OCI-M1 (cell line): ENCODE measurements around the gene PLP2.
"Not testable (repeated sequence)": the region's sequence is repeated elsewhere in the genome, so short reads cannot be mapped to it uniquely, and the experiment has no call there.

Experiments
- DNase-seq: peaks from one replicate; lab custom pipeline; 2025; lab: John Stamatoyannopoulos, UW

The PLP2 gene, protein sequence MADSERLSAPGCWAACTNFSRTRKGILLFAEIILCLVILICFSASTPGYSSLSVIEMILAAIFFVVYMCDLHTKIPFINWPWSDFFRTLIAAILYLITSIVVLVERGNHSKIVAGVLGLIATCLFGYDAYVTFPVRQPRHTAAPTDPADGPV

DNA sequence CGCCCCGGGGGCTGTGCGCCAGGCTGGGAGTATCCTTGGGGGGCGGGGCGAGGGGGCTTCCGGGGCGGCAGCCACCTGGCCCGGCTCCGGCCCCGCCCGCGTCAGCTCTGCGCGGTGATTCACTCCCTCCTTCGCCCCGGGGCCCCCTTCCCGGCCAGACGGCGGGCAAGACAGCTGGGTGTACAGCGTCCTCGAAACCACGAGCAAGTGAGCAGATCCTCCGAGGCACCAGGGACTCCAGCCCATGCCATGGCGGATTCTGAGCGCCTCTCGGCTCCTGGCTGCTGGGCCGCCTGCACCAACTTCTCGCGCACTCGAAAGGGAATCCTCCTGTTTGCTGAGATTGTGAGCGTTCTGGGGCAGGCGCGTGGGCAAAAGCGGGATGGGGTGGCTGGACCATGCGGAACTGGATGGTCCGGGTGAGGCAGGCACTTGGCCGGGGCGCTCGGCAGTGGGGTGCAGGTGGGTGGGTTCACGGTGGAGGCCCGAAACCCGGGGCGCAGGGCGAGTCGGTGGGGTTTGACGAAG, at the start of gene PLP2:
PLP2 (plus strand) TSS at position 147 of the 528 bp plus-strand sequence; CDS start at position 250, 103 bp downstream.
- DNase-seq, result no peak

DNA sequence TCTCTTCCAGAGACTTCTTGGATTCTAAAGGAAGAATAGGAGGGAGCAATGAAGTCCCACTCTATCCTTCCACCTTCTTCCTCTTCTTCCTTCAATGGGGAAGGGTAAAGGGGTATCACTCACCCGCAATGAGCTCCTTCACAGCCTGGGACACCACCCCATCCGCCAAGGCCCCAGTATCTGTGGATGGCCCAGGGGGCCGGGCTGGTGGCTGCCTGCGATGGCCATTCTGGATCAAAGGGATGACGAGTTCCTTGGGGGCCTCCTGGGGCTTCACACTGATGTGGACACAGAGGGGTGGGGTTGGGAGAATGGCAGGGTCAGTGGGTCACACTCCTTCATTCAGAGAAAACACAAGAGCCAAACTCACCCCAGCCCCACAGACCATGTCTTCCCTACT, 49.2 kb upstream of the PLP2 start:
- DNase-seq, result no peak

DNA sequence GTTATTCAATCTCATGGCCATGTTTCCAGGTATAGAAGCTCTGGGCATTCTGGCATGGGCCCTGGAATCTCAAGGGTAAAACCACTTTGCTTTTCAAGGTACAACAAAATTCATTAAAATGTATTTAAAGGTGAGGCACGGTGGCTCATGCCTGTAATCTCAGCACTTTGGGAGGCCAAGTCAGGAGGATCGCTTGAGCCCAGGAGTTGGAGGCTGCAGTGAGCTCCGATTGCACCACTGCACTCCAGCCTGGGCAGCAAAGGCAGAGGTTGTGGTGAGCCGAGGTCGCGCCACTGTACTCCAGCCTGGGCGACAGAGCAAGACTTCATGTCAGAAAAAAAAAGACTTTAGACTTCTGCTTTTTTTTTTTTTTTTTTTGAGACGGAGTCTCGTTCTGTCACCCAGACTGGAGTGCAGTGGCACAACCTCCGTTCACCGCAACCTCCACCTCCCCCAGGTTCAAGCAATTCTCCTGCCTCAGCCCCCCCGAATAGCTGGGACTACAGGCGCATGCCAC, 43.9 kb upstream of the PLP2 start:
- not testable (repeated sequence) for DNase-seq

DNA sequence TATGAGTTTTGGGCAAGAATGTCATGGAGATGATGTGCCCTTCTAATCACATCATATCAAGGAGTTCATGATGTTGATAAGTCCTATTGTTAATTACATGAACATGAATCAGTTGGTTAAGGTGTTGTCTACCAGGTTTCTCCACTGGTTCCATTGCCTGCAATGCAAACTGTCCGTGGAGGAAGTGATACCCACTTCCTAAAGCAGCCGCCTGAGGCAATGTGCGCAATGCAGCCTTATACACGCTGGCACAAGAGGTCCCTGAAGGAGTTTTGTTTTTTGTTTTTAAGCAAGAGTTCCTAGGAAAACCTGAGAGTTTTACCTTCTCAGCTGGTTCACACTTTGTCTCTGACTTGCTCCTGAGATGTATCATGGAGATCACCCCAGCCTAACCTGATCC, 42.3 kb upstream of the PLP2 start:
- no peak for DNase-seq

DNA sequence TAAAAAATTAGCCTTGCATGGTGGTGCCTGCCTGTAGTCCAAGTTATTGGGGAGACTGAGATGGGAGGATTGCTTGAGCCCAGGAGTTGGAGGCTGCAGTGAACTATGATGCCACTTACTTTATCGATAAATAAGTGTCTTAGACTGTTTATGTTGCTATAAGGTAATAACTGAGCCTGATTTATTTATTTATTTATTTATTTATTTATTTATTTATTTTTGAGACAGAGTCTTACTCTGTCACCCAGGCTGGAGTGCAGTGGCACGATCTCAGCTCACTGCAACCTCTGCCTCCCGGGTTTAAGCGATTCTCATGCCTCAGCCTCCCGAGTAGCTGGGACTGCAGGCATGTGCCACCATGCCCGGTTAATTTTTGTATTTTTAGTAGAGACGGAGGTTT, 39.4 kb upstream of the PLP2 start:
- not testable (repeated sequence) for DNase-seq

DNA sequence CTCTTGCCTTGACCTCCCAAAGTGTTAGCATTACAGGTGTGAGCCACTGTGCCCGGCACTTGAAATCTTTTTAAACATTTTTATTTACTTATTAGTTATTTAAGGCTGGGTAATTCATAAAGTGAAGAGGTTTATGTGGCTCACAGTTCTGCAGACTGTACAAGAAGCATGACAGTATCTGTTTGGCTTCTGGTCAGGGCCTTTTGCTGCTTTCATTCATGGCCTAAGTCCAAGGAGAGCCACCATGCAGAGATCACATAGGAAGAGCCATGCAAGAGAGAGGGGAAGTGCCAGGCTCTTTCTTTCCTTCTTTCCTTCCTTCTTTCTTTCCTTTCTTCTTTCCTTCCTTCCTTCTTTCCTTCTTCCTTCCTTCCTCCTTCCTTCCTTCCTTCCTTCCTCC, 37.9 kb upstream of the PLP2 start:
- DNase-seq, result no peak

DNA sequence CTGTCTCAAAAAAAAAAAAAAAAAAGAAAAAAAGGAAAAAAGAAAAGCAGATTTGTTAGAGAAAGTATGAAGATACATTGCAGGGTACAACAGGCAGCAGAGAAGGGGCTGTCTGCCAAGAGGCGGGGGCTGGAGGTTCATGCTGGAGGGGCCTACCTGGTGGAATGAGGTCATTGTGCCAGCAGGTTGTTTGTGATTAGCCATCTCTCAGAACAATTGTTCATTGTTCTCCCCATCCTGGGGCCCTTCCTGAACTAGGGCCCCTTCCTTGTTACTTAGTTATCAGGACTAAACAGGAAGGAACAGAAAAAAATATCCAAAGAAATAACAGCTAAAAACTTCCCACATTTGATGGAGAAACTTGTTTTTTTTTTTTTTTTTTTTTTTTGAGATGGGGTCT, 34.2 kb upstream of the PLP2 start:
- DNase-seq, result no peak

DNA sequence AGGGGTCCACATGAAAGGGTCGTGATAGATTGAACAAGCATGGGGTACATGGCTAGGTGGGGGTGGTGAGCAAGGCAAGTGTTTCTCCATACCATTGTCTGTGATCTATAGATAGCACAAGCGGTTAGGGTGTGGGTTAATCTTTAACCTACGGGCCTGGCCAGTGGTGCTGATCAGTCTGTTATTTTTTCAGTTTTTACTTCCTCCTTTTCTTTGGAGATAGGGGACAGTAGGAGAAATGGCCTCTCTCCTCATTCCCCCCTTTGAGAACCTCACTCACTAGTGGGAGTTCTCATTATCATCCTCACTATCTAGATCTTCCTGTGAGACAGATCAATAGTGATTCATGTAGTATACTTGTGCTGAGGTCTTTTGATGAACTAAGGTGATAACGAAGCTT, 32.0 kb upstream of the PLP2 start:
- DNase-seq, result peak; percentile 65

DNA sequence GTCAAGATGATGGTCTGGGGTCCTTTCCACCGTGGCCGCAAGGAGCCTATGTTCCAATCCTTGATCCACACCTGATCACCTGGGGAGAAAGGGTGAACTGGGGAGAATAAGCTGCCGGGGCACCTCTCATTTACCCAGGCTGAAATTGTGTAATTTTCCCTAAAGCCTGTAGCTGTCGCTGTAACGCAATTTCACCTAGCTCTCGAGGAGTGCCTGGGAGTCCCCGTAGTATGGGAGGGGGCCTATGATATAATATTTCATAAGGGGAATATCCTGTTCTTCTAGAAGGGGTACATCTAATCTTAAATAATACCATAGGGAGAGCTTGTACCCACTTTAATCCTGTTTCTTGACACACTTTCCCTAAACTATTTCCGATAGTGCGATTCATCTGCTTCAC, 29.4 kb upstream of the PLP2 start:
- DNase-seq, result not testable (repeated sequence)

DNA sequence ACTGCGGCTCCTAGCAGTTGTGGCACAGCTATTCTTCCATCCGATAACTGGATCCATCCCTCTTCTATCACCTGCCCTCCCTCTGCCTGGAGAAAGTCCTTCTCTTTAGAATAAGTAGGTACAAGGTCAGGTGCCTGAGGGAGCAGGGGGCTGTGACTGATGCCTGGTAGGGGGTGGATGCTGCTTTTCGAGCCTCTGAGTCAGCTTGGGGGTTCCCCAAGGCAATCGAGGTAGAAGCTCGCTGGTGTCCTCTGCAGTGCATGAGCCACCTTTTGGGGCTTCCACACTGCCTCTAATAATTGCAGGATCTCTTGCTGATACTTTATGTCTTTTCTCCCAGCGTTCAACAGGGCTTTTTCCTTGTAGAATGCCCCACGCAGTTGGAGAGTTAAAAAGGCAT, 28.5 kb upstream of the PLP2 start:
- DNase-seq, result not testable (repeated sequence)

DNA sequence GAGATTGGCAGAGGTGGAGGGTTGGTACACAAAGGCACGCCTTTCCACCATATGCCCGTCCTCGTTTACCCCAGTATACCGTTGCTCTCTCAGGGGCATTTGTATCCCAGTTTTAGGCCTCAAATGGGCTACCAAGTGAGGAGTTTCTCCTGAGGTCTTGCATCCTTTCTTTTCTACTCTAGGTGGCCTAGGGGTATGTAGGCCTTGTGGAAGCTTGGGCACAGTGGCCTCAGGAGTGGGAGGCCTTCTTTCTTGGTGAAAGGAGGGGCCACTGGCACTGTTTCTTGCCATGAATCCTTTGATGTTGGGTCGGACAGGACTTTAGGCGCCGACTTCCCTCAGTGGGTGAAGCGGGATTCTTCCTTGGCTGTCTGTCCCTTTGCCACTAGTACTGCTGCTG, 24.4 kb upstream of the PLP2 start:
- DNase-seq, result no peak

DNA sequence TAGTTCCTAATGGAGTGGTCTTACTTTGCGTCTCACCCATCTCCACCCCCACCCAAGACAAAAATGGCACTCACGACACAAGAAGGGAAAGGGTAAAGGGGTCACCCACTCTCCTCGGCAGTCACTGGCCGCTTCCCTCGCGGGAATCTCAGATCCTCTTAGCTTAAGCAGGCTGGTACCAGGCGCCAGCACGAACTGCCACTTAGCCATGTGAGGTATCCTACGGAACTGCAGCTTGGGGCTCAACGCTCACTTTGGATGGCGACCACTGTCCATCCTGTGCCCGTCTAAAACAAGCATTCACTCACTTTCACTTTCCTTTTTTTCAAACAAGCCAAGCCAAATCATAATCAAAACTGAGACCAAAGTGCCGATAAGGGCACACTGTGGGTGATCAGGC, 23.8 kb upstream of the PLP2 start:
- no peak for DNase-seq

DNA sequence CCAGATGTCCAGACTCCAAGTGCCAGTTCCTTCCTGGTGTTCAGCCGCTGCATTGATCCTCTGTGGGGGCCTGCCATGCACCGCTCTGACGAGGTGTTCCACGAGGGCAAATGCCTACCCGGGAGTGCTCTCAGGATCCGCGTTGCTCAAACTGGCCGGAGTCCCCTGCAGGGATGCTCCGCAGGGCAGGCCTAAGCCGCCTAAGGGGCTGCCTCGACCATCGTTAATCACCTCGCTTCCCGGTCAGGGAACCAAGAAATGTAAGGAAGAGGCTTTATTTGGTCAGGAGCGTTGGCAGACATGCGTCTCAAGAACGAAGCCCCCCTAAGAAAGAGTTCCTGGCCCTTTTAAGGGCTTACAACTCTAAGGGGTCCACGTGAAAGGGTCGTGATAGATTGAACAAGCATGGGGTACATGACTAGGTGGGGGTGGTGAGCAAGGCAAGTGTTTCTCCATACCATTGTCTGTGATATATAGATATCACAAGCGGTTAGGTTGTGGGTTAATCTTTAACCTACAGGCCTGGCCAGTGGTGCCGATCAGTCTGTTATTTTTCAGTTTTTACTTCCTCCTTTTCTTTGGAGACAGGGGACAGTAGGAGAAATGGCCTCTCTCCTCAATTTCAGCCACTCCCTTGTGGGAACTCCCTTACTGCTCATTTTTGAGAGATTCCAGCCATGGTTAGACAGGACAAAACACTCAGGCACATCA, 23.2 kb upstream of the PLP2 start:
- peak; percentile 95 for DNase-seq

DNA sequence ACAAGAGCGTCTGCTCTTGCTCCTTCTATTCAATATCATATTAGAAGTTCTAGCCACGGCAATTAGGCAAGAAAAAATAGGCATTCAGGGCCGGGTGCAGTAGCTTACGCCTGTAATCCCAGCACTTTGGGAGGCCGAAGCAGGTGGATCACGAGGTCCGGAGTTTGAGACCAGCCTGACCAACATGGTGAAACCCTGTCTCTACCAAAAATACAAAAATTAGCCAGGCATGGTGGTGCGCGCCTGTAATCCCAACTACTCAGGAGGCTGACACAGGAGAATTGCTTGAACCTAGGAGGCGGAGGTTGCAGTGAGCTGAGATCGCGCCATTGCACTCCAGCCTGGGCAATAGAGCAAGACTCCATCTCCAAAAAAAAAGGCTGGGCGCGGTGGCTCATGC, 22.4 kb upstream of the PLP2 start:
- DNase-seq, result not testable (repeated sequence)

DNA sequence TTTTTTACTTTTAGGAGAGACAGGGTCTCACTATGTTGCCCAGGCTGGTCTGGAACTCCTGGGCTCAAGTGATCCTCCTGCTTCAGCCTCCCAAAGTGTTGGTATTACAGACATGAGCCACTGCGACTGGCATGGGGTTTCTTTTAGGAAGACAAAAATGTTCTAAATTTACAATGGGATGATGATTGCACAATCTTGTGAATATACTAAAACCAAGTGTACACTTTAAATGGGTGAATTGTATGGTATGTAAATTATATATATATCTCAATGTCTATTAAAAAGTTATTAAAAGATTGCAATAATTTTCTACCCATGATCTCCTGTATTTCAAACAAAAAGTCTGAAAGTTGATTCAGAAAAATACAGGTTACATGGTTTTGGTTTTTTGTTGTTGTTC, 18.2 kb upstream of the PLP2 start:
- no peak for DNase-seq

DNA sequence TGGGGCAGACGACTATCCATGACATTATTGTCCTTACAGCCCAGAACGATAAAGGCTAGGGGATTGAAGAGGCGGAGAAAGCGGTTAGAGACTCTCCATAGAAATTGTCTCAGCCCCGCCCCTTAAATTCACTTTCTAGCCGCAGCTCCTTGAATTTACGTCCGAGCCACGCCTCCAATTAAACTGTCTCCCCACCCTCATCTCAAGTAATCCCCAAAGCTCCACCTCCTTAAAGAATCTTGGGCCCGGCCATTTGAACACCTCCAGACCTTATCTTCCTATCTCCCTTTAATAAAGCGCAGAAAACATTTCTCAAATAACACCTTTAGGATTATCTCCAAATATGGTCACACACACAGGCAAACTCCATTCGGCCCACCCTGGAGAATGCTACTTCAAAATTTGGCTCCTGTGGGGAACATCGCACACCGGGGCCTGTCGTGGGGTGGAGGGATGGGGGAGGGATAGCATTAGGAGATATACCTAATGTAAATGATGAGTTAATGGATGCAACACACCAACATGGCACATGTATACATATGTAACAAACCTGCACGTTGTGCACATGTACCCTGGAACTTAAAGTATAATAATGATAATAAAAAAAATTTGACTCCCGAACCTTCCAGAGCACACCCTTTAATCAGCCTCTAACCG, 16.3 kb upstream of the PLP2 start:
- DNase-seq, result peak; percentile 96

DNA sequence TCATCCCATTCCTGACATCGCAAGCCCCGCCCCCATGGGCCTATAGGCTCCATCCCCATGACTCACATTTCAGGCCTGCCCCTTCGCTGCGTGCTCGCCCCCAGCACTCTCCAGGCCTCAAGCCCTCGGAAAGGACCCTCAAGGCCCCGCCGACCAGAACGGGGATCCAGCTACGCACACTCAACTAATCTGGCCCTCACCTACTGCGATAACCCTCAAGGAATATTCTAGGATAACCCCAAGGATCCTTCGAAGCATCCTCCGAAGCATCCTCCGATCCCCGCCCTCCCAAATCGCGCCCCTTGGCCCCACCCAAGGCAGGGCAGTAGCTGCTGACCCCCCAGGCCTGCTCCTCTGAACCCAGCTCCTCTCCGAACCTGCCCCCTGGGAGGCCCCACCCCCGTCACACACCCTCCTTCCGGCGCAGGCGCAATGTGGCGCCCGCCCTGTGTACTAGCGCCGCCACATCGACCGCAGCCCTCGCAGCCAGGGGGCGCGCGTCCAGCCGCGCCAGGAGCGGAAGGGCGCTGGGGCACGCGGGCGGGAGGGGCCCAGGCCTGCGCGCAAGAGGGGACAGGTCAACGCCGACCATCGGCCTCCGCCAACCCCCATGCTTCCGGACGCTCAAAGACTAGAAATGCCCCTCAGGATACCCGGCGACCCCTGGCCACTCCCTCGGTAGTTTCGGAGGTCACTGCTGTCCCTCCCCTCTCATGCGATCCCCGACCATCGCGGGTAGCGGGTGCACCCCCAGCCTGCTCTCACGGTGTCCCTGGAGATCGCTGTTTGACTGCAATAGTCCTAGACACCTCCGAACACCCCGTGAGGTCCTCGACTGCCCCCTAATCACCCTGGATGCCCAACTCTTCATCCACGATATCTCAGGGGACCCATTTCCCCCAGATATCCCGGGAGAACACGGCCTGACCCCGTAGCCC, 15.5 kb upstream of the PLP2 start:
- peak; percentile 95 for DNase-seq

DNA sequence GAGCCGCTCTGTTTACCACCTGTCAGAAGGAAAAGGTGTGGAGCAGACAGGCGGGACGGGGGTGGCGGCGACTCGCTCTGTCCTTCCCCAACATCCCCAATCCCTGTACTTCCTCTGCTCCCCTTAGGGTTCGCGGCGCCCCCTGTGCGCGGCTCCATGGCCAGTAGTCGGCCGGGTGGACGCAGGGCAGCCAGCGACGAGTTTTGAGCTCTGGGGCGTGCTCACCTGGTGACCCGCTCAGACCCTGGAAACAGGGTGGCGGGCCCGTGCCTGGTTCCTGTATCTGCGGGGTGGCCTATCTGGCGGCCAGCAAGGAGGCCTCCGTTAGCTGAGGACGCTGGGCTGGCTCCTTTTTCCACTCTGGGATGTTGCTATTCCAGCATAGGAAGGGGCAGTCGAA, 14.5 kb upstream of the PLP2 start:
- no peak for DNase-seq

DNA sequence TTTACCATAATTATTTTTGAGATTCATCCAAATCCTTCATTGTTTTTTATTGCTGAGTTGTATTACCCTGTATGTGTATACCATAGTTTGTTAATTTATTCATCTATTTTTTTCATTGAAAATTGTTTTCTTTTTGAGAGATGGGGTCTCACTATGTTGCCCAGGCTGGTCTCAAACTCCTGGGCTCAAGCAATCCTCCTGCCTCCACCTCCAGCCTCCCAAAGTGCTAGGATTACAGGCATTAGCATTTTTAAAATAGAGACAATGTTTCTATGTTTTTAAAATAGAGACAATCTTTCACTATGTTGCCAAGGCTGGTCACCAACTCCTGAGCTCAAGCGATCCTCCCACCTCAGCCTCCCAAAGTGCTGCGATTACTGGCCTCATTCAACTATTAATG, 10.8 kb upstream of the PLP2 start:
- no peak for DNase-seq

DNA sequence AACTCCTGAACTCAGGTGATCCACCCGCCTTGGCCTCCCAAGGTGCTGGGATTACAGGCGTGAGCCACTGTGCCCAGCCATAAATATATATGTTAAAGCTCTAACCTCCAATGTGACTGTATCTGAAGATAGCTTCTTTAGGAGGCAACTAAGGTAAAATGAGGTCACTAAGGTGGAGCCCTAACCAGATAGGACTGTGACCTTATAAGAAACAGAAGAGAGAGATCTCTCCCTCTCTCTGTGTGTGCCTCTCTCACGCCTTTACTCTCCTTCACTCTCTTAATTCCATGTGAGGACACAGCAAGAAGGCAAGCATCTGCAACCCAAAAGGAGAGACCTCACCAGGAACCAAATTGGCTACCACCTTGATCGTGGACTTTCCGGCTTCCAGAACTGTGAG, 10.1 kb upstream of the PLP2 start:
- no peak for DNase-seq

DNA sequence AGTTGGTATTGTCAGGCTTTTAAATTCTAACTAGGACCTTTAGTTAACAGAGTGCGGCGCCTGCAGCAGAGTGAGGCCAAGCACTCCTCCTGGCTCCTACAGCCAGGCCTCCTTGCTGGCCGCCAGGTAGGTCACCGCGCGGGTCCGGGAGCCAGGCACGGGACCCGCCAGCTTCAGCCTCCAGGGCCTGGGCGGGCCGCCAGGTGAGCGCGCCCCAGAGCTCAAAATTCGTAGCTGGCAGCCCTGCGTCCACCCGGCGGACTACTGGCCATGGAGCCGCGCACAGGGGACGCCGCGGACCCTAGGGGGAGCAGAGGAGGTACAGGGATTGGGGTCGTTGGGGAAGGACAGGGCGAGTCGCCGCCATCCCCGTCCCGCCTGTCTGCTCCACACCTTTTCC, 9.1 kb upstream of the PLP2 start, which contains the start of gene MAGIX:
MAGIX (plus strand) TSS at position 139 of the 400 bp plus-strand sequence; CDS start at position 271, 132 bp downstream.
- DNase-seq, result no peak
